GM23248 (cell line): ENCODE results near the gene RAB1A.

Source experiments
- EZH2 ChIP-seq: fragments of 200-600 bp; sonication (generic); IDR thresholded peaks from 2 replicates; pipeline ENCODE4 v1.6.1; 2018; ENCODE audit warnings: antibody characterized with exemption, mild to moderate bottlenecking; ENCODE audit not compliant: insufficient read depth, poor library complexity, severe bottlenecking
- EZH2phosphoT487 ChIP-seq: fragments of 200-600 bp; sonication (generic); IDR thresholded peaks from 2 replicates; pipeline ENCODE4 v1.6.1; 2018; ENCODE audit warnings: antibody characterized with exemption, moderate library complexity, mild to moderate bottlenecking, low read depth; ENCODE audit not compliant: insufficient read depth

DNA sequence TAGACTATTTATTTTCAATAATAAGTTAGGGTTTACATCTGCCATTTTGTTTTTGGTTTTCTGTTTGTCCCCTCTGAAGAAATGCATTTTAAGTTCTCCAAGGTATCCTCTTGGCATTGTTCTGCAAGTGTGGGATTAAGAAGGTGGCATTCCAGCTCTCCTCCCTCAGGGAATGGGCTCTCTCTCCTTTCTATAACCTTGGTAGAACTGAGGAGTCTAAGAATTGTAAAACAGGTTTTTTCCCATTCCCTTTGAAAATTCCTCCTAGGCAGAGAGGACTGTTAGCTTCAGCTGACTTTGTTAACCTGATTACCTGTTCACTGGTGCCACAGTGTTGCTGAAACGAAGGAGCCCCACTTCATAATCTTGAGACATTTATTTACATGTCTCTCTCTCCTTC lies 26.1 kb upstream of the RAB1A start:
- TF ChIP-seq EZH2 (no peak), EZH2phosphoT487 (no peak)
